ENCODE data around the gene ARHGAP15.

- TF ChIP-seq, protein P1, sequence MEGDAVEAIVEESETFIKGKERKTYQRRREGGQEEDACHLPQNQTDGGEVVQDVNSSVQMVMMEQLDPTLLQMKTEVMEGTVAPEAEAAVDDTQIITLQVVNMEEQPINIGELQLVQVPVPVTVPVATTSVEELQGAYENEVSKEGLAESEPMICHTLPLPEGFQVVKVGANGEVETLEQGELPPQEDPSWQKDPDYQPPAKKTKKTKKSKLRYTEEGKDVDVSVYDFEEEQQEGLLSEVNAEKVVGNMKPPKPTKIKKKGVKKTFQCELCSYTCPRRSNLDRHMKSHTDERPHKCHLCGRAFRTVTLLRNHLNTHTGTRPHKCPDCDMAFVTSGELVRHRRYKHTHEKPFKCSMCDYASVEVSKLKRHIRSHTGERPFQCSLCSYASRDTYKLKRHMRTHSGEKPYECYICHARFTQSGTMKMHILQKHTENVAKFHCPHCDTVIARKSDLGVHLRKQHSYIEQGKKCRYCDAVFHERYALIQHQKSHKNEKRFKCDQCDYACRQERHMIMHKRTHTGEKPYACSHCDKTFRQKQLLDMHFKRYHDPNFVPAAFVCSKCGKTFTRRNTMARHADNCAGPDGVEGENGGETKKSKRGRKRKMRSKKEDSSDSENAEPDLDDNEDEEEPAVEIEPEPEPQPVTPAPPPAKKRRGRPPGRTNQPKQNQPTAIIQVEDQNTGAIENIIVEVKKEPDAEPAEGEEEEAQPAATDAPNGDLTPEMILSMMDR (IDR thresholded peaks at IDR 0.05) = no peak
- TF ChIP-seq POLR2A (IDR thresholded peaks at IDR 0.05) = no peak
- no peak for TF ChIP-seq POLR2AphosphoS5 (IDR thresholded peaks at IDR 0.05)
These were observed 212.3 kb downstream of the ARHGAP15 start for GRCh38 chr2:143341478-143341877.
